GM21825 (cell line): ENCODE results near the gene H19.

Experiments used
- ATAC-seq: cut with Tn5 transposase; IDR thresholded peaks from one replicate; pipeline ENCODE4 v1.9.1; 2021; ENCODE audit warnings: mild to moderate bottlenecking, moderate library complexity; ENCODE audit not compliant: unreplicated experiment

H19 gene

GRCh38 chr11:1987024-1987423, 10.6 kb downstream of the H19 start:
- ATAC-seq, result no peak

- ATAC-seq, result no peak
These were observed 14.1 kb downstream of the H19 start for GRCh38 chr11:1983601-1983961.

- ATAC-seq, result no peak
These were observed 14.6 kb downstream of the H19 start for GRCh38 chr11:1982873-1983600.

- no peak for ATAC-seq
These were observed 18.0 kb downstream of the H19 start for GRCh38 chr11:1979607-1980006.

- ATAC-seq, result no peak
These were observed 18.7 kb downstream of the H19 start for GRCh38 chr11:1978720-1979473.

- ATAC-seq, result no peak
These were observed 22.5 kb downstream of the H19 start for GRCh38 chr11:1975185-1975584.

- no peak for ATAC-seq
These were observed 26.7 kb downstream of the H19 start for GRCh38 chr11:1970956-1971355.

- ATAC-seq, result no peak
These were observed 27.9 kb downstream of the H19 start for GRCh38 chr11:1969776-1970175.

GRCh38 chr11:1969035-1969434, 28.6 kb downstream of the H19 start:
- no peak for ATAC-seq

GRCh38 chr11:1968454-1969002, 29.1 kb downstream of the H19 start:
- no peak for ATAC-seq

- ATAC-seq, result no peak
These were observed 29.9 kb downstream of the H19 start for GRCh38 chr11:1967641-1968225.

- ATAC-seq, result no peak
These were observed 31.1 kb downstream of the H19 start for GRCh38 chr11:1966531-1966930.

- ATAC-seq, result no peak
These were observed 32.7 kb downstream of the H19 start for GRCh38 chr11:1964955-1965354.

- ATAC-seq, result no peak
These were observed 33.3 kb downstream of the H19 start for GRCh38 chr11:1964348-1964747.

GRCh38 chr11:1963864-1964263, 33.8 kb downstream of the H19 start:
- ATAC-seq, result no peak

GRCh38 chr11:1959786-1960185, 37.9 kb downstream of the H19 start:
- no peak for ATAC-seq

GRCh38 chr11:1958367-1958766, 39.3 kb downstream of the H19 start:
- no peak for ATAC-seq

GRCh38 chr11:1953489-1954266, 44.0 kb downstream of the H19 start:
- ATAC-seq, result no peak

GRCh38 chr11:1952806-1953482, 44.7 kb downstream of the H19 start:
- no peak for ATAC-seq

GRCh38 chr11:1949922-1950321, 47.7 kb downstream of the H19 start:
- ATAC-seq, result no peak

- ATAC-seq, result no peak
These were observed 48.3 kb downstream of the H19 start for GRCh38 chr11:1949302-1949701.
